NCI-H82 treated with DMSO at 0.1 percent for 48 hours (cell line): Measurements from ENCODE around the gene TLR1.
"Not testable (repeated sequence)": the region's sequence is repeated elsewhere in the genome, so short reads cannot be mapped to it uniquely, and the experiment has no call there.

ENCODE experiments used
- DNase-seq: peaks from one replicate; lab custom pipeline; 2025; ENCODE audit not compliant: unreplicated experiment; lab: John Stamatoyannopoulos, UW

Gene TLR1

DNA sequence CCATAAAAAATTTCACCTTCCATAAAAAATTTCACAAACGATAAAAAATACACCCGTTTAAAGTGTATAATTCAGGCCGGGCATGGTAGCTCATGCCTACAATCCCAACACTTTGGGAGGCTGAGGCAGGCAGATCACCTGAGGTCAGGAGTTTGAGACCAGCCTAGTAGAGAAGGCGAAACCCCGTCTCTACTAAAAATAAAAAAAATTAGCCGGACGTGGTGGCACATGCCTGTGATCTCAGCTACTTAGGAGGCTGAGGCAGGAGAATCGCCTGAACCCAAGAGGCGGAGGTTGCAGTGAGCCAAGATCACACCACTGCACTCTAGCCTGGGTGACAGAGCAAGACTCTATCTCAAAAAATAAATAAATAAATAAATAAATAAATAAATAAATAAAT lies 1.7 kb upstream of the TLR1 start:
- DNase-seq, result not testable (repeated sequence)

DNA sequence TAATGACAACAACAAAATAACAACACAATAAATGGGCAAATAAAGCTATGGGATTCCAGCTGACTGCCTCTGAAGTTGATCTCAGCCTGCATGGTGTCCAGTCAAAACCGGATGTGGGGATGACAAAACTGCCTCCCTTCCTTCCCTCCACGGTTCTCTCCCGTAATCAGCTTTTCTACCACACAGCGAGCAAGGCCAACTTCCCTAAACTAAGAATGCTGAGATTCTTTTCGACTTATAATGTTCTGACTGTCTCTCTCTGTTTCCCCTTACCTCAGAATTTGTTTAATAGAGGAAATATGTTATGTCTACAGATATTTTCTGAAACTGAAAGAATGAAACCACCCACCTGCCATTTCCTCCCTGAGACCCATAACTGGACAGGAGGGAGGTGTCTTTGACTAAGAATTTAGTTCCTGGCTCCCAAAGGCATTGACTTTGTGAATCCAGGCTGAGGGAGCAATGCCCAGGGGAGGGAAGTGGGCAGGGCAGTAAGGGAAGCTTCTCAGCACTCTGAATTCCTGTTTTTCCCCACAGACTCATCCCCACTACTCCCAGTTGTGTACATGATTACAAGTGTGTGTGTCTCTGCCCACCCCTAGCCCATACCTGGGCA lies 1.0 kb upstream of the TLR1 start:
- no peak for DNase-seq

DNA sequence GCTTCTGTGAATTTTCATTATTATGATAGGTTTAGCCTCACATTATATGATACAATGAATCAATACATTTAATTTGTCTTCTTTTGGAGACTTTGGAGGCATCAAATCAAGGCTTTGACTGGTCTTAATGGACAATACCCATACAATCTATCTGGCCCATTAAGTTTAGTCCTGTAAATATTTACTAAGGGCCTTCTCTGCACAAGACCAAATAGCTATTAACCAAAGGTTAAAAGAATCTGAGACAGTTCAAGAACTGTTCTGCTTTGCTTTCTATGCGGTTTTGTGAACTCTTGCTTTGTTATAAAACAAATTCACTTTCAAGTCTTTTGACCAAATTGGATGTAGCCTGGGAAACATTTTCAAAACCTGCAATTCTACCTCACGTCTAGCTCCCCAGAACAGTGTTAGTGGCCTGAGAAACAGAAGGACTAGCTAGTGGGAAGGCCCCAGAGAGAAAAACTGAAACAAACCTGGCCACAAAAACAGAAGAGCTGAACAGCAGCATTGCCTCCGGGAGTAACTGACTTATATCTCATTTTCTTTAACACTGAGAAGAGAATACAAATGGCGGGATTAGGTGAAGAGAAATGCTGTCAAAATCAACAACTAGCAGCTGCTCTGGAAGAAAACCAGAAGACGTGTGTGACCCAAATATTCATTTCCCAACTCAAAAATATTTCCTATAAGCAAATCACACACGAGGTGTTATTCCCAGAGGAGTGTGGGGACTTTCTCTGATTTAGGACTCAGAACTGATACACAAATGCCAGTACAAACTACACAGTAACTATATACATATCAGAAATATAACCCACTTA lies 548 bp downstream of the TLR1 start:
- no peak for DNase-seq

DNA sequence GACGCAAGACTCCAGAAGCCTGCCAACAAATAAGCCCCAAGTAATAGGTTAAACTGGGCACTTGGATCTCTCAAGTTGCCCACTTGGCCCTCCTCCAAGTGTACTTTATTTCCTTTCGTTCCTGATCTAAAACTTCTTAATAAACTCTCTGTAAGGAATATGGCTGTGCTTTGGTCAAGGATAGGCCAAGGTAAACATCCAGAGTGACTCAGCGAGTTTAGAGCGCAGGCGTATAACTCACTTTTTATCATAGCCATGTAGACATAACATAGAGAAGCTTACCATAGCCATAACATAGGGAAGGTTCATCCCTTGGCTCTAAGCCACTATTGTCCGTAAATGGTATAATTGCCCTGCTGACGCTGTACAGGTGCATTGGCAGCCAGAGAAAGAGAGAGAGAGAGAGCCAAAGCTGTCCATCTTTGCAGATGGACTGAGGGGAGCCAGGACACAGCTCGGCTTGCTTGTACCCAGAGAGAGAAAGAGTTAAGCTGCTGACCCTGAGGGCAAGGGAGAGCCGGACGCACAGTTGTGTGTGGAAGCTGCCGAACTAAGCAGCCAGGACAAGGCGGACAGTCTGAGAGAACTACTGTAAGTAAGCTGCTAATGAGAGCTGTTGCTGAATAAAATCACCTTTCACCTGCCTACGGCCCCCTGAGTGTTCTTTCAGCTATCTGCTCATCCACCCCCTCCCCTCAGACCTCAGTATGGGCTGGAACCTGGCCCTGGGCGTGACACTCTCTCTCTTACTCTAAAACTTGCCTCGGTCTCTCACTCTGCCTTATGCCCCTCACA lies 1.8 kb downstream of the TLR1 start:
- DNase-seq, result no peak

DNA sequence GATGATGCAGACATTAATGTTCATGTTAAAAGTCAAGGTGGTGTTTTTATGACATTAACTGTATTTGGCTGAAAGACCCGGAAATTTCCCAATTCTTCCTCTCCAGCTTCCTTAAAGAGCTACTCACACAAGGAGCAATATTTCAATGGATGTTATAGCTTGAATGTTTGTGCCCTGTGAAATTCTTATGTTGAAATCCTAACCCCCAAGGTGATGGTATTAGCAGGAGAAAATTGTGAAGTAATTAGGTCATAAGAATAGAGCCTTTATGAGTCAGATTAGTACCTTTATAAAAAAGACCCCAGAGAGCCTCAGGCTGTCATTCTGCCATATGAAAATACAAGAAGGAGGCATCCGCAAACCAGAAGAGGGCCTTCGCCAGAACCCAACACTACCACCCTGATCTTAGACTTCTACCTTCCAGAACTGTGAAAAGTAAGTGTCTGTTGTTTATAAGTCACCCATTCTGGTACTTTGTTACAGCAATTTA lies 3.6 kb downstream of the TLR1 start:
- no peak for DNase-seq

DNA sequence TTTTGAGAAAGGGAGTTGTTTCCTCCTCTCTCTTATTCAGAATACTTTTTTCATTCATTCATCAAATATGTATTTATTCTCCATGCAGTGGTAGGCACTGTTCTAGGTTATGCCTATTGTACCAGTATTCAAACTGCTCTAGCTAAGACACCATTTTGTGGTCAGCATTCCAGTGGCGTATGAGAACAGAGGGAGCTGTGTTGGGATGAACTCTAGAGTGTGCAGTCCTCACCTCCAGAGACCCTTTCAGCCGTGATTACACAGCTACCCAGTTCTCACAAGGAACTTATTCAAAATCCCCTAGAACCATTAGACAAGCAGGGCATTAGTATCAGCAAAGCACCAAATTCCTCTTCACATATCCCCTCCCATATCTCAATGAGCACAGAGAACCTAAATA lies 4.2 kb downstream of the TLR1 start:
- DNase-seq, result no peak

DNA sequence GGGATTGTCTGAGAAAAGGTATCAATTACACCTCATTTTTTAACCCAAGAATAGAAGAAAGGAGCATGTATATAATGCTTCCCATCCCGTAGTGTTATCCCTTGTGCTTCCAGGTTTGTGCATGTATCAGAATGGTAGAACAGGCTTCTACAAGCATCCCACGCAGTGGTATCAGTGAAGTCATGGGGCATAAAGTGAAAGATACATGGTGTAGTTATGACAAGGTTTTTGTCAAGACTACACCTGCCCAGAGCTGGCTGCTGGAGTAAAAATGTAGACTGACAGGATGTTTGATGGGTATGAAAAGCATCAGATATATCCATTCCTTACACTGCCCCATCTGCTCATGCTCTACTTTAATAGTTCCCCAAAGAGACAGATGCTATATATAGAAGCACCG lies 9.5 kb downstream of the TLR1 start:
- DNase-seq, result no peak

DNA sequence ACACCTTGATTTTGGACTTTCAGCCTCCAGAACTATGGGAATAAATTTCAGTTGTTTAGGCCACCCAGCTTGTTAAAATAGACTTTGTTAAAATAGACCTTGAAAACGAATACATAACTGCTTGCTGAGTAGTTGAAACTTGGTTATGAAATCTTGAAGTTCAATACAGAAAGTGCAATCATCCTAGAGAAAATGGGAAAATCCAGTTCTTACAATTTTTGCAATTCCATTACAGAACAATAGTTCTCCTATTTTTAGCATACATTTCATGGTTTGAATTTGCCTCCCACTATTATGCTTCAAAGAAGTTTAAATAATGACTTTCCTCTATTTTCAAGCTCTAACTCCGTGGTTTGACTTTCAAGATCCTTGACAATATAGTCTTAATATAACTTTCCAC lies 10.5 kb downstream of the TLR1 start:
- no peak for DNase-seq

DNA sequence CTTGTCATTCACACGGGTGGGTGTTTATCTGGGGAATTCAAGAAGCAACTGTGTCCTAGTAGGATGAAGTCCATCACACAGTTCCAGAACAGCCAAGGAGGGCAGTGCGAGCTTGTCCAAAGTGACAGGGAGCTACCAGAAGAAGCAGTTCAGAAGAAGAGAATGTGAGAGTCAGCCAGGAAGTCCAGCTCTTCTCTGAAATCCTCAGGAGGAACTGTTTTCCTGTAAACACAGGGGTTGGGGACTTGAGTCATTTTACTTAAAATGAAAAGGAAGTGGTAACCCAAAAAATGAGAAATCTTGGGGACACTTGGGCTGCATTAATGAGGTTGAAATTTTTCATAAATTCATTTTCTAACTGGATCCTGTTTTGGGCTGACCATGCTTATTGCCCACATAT lies 13.6 kb downstream of the TLR1 start:
- no peak for DNase-seq

DNA sequence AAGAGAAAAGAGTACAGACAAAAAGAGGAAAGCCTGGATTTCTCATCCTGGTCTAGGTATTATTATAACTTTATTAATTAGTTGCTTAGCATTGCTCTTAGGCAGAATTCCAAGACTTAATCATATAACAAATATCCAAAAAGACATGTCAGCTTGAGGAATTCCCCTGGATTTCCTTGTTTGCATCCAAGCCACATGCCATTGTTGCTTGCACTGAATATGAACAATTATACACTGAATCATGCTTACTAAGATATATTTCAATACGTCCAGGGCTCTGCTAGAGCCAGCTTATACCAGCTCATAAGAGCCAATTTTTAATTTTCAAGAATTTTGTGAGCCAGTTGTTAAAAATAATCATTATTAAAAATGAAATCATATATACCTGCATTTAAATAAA lies 16.3 kb downstream of the TLR1 start:
- no peak for DNase-seq

DNA sequence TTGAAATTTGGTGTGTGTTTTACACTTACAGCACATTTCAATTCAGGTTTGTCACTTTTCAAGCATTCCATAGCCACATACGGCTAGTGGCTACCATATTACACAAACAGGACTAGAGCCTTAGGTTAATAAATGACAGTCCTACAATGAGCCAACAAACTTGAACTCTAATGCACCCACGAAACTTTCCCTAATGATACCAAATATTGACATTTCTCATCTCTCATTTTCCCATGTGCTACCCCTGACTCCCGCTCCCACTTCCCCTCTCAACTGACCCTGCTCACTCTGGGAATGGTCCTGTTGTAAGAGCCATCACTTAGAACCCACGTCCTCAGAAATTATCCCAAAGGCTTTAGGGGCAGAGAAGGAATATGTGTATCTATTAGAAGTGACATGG lies 16.9 kb downstream of the TLR1 start:
- DNase-seq, result no peak

DNA sequence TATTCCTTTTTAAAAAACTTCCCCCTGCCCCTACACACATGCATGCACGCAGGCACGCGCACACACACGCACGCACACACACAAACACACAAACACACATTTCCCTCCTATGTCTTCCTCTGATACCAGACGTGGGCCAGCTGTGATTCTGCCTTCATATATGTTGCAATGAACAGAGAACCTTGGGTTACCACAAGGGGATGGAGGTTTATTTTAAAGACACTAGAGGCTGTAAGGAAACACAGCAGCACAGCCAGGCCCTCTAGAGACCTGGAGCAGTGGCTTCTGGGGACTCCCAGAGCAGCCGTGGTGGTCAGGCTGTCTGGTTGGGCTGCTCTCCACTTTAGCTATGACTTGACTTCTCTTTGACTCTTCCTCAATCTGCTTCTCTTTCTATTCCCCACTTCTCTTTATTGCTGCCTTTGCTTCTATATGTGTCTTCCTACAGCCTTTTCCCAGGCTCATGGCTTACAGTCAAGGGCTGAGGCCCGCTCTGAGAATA lies 18.6 kb downstream of the TLR1 start:
- DNase-seq, result no peak

DNA sequence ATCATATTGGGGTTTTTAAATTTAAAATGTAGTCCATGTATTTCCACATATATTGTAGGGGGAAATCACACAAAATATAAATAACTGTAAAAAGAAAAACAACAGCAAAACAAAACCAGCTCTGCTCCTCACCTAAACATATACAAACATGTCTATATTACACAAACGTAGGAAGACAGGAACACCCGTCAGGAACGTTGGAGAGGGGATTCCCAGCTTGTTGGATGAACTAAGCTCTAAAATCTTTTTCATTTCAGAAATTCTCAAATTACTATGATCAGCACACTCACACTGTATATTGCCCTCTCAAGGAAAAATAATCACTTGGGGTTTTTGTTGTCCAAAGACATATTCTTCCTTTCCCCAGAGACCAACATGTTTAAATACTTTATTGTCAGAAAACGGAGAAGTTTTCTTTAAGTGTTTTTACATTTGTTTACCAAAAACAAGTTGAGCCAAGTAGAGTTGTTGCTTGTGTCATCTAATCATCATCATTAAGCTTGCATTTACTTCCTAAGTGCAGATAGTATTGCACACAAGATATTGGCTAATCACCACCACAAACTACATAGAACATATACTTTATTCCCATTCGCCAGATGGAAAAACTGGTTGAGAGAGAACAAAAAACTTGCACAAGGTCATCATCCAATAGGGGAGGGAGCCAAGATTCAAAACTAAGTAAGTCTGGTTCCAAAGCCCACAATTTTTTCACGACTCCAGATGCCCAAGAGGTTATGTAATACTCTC lies 19.4 kb downstream of the TLR1 start:
- DNase-seq, result no peak

DNA sequence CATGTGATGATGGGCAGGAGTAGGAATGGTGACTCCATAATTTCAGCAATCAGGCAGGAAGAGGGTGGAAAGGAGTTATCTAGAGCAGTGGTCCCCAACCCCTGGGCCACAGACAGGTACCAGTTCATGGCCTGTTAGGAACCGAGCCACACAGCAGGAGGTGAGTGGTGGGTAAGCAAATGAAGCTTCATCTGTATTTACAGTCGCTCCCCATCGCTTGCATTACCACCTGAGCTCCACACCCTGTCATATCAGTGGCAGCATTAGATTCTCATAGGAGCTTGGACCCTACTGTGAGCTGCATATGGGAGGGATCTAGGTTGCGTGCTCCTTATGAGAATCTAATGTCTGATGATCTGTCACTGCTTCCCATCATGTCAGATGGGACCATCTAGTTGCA lies 20.4 kb downstream of the TLR1 start:
- DNase-seq, result no peak

DNA sequence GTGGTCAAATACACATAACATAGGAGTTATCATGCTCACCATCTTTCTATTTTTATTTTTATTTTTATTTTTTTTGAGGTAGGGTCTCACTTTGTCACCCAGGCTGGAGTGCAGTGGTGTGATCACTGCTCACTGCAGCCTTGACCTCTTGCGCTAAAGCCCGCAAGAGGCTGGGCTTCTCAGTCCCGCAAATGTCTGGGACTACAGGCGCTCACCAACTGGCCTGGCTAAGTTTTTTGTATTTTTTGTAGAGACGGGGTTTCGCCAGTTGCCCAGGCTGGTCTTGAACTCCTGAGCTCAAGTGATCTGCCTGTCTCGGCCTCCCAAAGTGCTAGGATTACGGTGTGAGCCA lies 21.5 kb downstream of the TLR1 start:
- no peak for DNase-seq

DNA sequence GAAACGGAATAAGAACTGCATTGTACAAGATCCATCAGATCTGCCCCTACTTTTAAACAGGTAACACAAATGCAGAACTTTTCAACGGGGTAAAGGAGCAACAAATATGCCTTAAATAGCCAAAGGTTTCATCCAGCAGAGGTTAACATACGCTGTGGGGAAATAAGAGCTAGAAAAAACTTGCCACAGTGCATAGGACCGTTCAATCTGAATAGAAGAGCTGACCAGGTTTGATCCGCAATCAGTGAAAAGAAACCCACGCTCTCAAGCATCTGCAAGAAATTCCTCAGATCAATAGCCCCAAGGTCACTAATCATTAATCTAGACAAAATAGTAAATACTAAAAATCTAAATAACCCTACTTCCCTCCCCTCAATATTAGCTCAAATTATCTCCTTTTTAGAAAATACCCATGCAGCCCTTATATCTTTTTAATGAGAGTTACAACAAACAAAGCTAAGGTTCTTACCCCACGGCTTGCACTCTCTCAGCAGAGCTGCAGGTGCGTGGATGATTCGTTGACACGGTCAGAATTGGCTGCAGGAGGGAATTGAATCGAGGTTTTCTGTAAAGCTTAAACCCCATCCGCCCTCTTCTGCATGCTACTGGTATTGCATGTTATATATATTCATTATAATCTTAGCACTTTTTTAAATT lies 22.0 kb downstream of the TLR1 start, which contains the start of gene TLR10:
Gene TLR10, minus strand, starts transcription at position 539 of the 657 bp plus-strand sequence. CDS start 7,400 bp downstream, outside the sequence.
- peak; percentile 7 for DNase-seq

DNA sequence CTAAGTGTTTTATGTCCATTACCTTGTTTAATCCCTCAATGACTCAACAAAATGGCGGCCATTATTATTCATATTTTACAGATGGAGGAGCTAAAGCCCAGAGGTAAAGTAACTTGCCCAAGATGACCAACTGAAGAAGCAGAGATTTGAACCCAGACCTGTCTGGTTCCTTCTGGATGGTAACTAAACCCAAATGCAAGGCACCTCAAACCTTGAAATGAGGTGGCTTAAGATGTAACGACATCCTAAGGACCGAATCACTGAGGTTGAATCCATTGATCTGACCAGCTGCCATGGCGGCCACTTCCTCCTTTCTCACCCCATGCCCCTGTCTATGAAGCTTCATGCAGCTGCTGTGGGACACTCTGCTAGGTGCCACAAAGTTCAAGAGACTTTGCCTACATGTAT lies 22.7 kb downstream of the TLR1 start:
- DNase-seq, result no peak

DNA sequence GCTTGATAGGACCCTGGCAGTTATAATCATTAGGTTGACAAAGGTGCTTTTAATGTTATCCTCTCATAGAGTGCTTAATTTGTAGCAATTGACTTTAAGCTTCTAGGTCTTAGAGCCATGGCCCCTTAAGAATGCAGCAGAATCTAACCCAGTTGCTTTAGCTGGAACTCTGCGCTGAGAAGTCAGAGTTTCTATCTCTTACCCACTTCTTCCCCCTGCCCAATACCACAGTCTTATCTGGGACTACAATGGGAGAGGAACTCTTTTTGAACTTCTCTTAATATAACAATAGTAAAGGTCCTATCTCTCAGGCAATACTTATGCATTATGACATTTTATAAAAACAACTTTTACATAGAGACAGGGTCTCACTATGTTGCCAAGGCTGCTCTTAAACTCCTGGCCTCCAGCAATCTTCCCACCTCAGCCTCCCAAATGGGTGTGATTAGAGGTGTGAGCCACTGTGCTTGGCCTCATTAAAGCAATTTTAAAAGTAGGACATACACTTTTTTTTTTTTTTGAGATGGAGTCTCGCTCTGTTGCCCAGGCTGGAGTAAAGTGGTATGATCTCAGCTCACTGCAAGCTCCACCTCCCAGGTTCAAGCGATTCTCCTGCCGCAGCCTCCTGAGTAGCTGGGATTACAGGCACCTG lies 23.6 kb downstream of the TLR1 start:
- DNase-seq, result no peak

DNA sequence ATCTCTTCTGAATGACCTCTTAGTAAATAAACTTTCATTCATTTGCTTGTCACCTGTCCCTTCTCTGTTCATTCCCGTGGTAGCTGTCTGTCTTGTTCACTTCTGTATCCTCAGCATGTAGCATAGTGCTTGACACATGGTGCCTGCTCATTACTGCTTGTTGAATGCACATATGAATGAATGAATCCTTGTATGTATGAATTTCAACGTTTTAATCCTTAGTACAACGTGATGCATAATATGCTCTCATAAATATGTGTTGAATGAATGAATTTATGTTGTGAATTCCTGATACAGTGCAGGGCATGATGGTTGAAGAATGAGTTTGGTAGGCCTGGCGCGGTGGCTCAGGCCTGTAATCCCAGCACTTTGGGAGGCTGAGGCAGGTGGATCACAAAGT lies 24.8 kb downstream of the TLR1 start:
- no peak for DNase-seq

DNA sequence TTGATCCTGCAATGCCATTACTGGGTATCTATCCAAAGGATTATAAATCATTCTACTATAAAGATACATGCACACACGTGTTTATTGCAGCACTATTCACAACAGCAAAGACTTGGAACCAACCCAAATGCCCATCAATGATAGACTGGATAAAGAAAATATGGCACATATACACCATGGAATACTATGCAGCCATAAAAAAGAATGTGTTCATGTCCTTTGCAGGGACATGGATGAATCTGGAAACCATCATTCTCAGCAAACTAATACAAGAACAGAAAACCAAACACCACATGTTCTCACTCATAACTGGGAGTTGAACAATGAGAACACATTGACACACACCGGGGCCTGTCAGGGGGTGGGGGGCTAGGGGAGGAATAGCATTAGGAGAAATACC lies 26.7 kb downstream of the TLR1 start:
- DNase-seq, result not testable (repeated sequence)
